Activated naive CD4-positive, alpha-beta T cell treated with anti-CD3 and anti-CD28 coated beads, Interleukin-2, amount 50 U/mL, for 72 hours (primary cell): ENCODE measurements around the gene SLC9A9. TPM values are rescaled to one million over a fixed set of nuclear protein-coding genes. Genes with fewer than 3 reads are reported as not detected.
"Not testable (repeated sequence)": the region's sequence is repeated elsewhere in the genome, so short reads cannot be mapped to it uniquely, and the experiment has no call there.

Experiments
- ATAC-seq, 2 donors: fragments of 150-1000 bp; cut with Tn5 transposase; 2 replicates each; pipeline ENCODE4 v1.10.0; 2021; ENCODE audit warnings: mild to moderate bottlenecking in 2 of 2, moderate library complexity in 2 of 2
- DNase-seq, 2 donors: peaks; one replicate each; pipeline ENCODE4 v3.0.0; 2021 to 2022; ENCODE audit warnings: low spot score in 2 of 2
- H3K27ac Mint-ChIP-seq, 2 donors: one replicate each; pipeline ENCODE4 v1.8.0; 2022; ENCODE audit warnings: mild to moderate bottlenecking in 2 of 2, mixed read lengths in 2 of 2
- H3K36me3 Mint-ChIP-seq, 2 donors: one replicate each; pipeline ENCODE4 v1.8.0; 2022; ENCODE audit warnings: mixed read lengths in 2 of 2
- H3K9me3 Mint-ChIP-seq, 2 donors: one replicate each; pipeline ENCODE4 v1.8.0; 2022; ENCODE audit warnings: mixed read lengths in 2 of 2
- total RNA-seq, 2 donors: library from RNA; stranded (reverse); gene quantifications; one replicate each; pipeline ENCODE4 v1.2.3, GENCODE V29; 2022

Gene SLC9A9
- total RNA-seq, 2 donors from 2014 or later = 2.3 to 2.5 TPM

DNA sequence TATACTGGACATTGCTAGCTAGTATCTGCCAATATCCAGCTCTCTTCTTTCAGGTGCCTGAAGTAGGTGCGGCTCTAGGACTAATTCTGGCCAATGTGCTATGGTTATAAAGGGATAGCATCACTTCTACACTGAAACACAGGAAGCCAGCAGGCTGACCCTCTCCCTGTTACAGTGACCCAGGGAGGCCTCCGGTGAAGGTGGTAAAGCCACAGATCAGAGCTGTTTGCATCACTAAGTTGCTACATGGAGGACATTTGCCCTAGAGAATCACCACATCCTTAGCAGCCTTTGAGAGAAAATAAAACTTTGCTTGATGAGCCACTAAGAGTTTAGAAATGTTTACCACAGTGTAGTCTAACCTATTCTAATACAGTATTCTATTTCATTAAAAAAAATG lies 567.3 kb downstream of the SLC9A9 start:
- H3K36me3 Mint-ChIP-seq = peaks cover 0 to 8% of the 10 kb centered on the region in 2 donors
- ATAC-seq (no peak), DNase-seq (no peak)
- no peak overlapping the region for H3K27ac Mint-ChIP-seq
- peaks cover 3 to 7% of the 10 kb centered on the region in 2 donors for H3K9me3 Mint-ChIP-seq

DNA sequence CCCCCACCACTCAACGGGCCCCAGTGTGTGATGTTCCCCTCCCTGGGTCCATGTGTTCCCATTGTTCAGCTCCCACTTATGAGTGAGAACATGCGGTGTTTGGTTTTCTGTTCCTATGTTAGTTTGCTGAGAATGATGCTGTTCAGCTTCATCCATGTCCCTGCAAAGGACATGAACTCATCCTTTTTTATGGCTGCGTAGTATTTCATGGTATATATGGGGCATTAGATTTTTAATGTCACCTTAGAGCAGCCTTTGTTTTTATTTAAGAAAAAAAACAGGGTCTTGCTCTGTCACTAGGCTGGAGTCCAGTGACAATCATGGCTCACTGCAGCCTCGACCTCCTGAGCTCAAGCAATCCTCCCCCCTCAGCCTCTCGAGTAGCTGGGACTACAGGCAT lies 568.7 kb downstream of the SLC9A9 start:
- not testable (repeated sequence) for H3K27ac Mint-ChIP-seq, H3K36me3 Mint-ChIP-seq, DNase-seq, ATAC-seq
- H3K9me3 Mint-ChIP-seq = peaks cover 3 to 13% of the 10 kb centered on the region in 2 donors

DNA sequence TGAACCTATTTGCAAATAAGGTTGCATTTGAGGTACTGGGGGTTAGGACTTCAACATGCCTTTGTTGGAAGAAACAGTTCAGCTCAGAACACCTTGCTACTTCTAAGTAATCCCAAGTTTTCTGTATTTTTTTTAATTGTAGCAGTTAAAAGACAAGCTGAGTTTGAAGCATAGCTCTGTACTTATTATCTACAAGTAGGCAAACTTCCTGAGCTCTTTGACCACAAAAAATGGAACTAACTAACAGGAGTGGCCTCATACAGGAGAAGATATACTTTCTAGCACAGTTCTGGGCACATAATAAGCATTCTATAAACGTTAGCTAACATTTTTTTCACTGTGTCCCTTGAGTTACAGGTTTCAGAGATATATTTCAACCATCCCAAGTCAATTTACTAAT lies 569.5 kb downstream of the SLC9A9 start:
- Mint-ChIP-seq H3K9me3 (peaks cover 3 to 13% of the 10 kb centered on the region in 2 donors), H3K27ac (no peak overlapping the region), H3K36me3 (peaks cover 0 to 8% of the 10 kb centered on the region in 2 donors)
- DNase-seq (no peak), ATAC-seq (no peak)

- peaks cover 0 to 8% of the 10 kb centered on the region in 2 donors for H3K36me3 Mint-ChIP-seq
- H3K27ac Mint-ChIP-seq = no peak overlapping the region
- peaks cover 3 to 13% of the 10 kb centered on the region in 2 donors for H3K9me3 Mint-ChIP-seq
- no peak for ATAC-seq
- no peak for DNase-seq
These were observed 570.7 kb downstream of the SLC9A9 start for GRCh38 chr3:143277531-143277930.

DNA sequence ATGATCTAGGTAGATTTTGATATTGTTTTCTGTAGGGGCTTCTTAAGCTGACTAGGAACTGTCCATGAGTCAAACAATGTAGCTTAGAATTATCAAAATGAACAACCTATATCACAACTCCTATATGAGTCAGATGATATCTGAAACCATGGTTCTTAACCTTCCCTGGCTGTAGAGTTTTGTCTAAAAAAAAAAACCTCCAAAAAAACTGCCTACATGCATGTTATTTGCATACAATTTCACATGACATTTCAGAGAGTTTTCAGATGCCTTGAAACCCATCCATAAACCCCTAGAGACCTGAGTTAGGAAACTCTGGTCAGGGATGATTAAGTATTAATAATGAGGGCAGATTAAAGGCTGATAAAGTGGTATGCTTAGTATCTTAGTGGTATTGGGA lies 571.7 kb downstream of the SLC9A9 start:
- Mint-ChIP-seq H3K36me3 (peaks cover 0 to 8% of the 10 kb centered on the region in 2 donors), H3K9me3 (peaks cover 3 to 13% of the 10 kb centered on the region in 2 donors), H3K27ac (peak overlapping the region; percentile 2 to 51)
- ATAC-seq = peak; percentile 93 to 100
- DNase-seq = no peak

DNA sequence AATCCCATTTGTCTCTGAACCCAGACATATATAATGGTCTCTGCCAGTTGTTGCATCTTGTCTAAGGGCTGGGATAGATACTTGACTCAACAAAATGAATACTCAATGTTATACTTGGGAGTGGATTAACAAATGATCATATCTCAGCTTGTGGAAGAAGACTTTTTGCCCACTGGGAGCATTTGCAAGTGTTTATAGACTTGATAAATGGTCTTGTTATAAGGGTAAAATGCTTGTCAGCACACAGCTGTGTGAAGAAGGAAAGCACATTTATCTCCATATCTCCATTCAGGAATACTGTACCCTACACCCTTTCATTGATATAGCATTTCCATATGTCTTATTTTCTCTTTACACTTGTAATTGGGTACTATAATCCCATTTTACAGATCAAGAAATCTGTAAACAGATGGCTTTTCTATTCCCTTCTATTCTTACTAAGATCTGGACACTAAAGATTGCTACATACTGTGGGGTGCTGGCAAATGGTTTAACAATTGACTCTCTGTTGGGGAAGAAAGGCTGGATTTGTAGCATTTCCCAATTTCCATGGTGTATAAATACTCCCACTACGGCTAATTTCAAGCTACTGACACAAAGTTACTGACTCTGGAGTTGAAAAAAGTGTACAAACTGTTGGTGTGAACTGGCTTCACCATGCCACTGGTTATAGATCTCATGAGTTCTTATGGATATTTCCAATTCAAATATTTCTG lies 574.1 kb downstream of the SLC9A9 start:
- no peak for DNase-seq
- Mint-ChIP-seq H3K9me3 (peaks cover 3 to 6% of the 10 kb centered on the region in 2 donors), H3K36me3 (peaks cover 0 to 8% of the 10 kb centered on the region in 2 donors), H3K27ac (no peak overlapping the region)
- ATAC-seq = no peak

GRCh38 chr3:143271136-143271535 lies 577.1 kb downstream of the SLC9A9 start:
- DNase-seq (no peak), ATAC-seq (no peak)
- Mint-ChIP-seq H3K36me3 (peaks cover 0 to 5% of the 10 kb centered on the region in 2 donors), H3K9me3 (peaks cover 0 to 6% of the 10 kb centered on the region in 2 donors), H3K27ac (no peak overlapping the region)

- DNase-seq (no peak), ATAC-seq (no peak)
- Mint-ChIP-seq H3K27ac (no peak overlapping the region), H3K36me3 (peaks cover 0 to 5% of the 10 kb centered on the region in 2 donors), H3K9me3 (no peaks in the 10 kb centered on the region)
These were observed 578.5 kb downstream of the SLC9A9 start for GRCh38 chr3:143269741-143270140.

DNA sequence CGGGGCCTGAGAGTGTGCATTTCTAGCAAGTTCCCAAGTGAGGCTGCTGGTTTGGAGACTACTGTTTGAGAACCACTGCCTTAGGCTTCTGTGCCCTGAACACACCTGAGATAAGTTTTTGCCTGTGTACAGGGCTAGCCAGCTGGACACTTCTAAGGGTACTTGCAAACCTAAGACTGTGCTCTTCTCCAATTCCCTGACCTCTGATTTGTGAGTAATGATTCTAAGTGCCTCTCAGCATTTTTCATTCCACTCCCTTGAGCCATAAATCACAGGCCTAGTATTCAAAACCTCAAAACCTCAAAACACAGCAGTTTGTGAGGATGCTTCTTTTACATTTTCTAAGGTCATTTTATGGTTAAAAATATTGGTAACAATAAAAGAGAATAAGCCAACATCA lies 580.3 kb downstream of the SLC9A9 start:
- no peak for ATAC-seq
- H3K27ac Mint-ChIP-seq = no peak overlapping the region

GRCh38 chr3:143266927-143267326 lies 581.3 kb downstream of the SLC9A9 start:
- H3K27ac Mint-ChIP-seq = no peak overlapping the region

More for the DNA sequence above, 580.3 kb downstream of the SLC9A9 start:
- no peak for DNase-seq
- Mint-ChIP-seq H3K36me3 (peaks cover 0 to 5% of the 10 kb centered on the region in 2 donors), H3K9me3 (no peaks in the 10 kb centered on the region)

GRCh38 chr3:143266511-143266910 lies 581.8 kb downstream of the SLC9A9 start:
- no peak for DNase-seq
- no peak overlapping the region for H3K27ac Mint-ChIP-seq
- H3K36me3 Mint-ChIP-seq = peaks cover 0 to 5% of the 10 kb centered on the region in 2 donors
- H3K9me3 Mint-ChIP-seq = no peaks in the 10 kb centered on the region
- ATAC-seq = no peak

More at GRCh38 chr3:143266927-143267326, 581.3 kb downstream of the SLC9A9 start:
- DNase-seq (no peak), ATAC-seq (no peak)
- peaks cover 0 to 5% of the 10 kb centered on the region in 2 donors for H3K36me3 Mint-ChIP-seq
- H3K9me3 Mint-ChIP-seq = no peaks in the 10 kb centered on the region

GRCh38 chr3:143265501-143266070 lies 582.7 kb downstream of the SLC9A9 start:
- no peak overlapping the region for H3K27ac Mint-ChIP-seq
- no peaks in the 10 kb centered on the region for H3K9me3 Mint-ChIP-seq
- DNase-seq (no peak), ATAC-seq (no peak)
- H3K36me3 Mint-ChIP-seq = peaks cover 0 to 5% of the 10 kb centered on the region in 2 donors

DNA sequence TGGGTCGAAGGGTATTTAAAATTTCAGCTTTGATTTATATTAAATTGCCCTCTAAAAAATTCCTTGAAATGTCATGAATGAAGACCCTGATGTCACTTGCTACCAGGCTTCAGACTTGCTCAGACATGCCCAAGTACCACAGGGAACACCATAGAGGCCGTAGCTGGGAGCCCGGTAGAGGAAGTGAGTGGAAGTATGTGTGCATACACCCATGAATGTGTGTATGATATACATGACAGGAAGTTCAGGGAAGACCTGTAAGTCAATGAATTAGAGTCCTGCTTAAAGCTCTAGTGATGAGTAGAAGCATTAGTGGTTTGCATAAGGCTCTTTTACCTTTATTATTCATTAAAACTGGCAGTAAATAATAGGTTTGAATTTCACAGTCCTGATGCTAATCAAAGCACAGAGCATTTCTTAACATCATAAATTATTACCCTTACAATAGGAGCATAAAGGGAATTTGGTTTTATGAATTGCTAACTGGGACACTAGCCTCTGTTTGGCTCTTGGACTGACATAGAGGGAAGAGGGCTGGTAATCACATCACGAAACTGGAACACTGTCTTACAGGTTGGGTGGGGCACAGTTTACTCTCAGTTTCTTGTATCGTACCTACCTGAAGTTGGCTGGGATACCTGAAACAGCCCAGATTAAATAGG lies 584.3 kb downstream of the SLC9A9 start:
- DNase-seq (no peak), ATAC-seq (no peak)
- Mint-ChIP-seq H3K9me3 (no peaks in the 10 kb centered on the region), H3K27ac (no peak overlapping the region), H3K36me3 (peaks cover 0 to 5% of the 10 kb centered on the region in 2 donors)

DNA sequence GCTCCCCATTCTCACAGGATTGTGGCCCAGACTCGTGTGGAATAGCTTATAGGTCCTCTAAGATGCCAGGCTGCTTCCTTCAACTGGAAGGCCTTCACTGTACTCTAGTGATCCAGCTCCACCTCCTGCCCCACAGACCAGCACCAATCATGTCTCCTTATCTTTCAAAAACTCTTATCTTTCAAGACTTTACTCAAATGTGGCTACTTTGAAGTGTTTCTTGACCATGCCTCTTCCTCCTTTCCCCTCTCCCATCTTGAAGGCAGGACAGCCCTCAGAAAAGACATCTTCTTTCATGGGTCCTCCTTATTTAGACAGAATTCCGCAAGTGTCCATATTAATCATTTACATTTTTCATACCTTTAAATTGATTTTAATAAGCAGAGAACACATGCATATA lies 586.4 kb downstream of the SLC9A9 start:
- H3K36me3 Mint-ChIP-seq = peaks cover 0 to 5% of the 10 kb centered on the region in 2 donors
- no peak overlapping the region for H3K27ac Mint-ChIP-seq
- no peaks in the 10 kb centered on the region for H3K9me3 Mint-ChIP-seq
- ATAC-seq (no peak), DNase-seq (no peak)

GRCh38 chr3:143258692-143259091 lies 589.6 kb downstream of the SLC9A9 start:
- Mint-ChIP-seq H3K27ac (no peak overlapping the region), H3K9me3 (peaks cover 0 to 2% of the 10 kb centered on the region in 2 donors), H3K36me3 (no peaks in the 10 kb centered on the region)
- ATAC-seq = no peak
- no peak for DNase-seq

GRCh38 chr3:143256416-143256815 lies 591.9 kb downstream of the SLC9A9 start:
- Mint-ChIP-seq H3K9me3 (peaks cover 0 to 2% of the 10 kb centered on the region in 2 donors), H3K27ac (no peak overlapping the region), H3K36me3 (no peaks in the 10 kb centered on the region)
- no peak for ATAC-seq
- no peak for DNase-seq

GRCh38 chr3:143255739-143256138 lies 592.5 kb downstream of the SLC9A9 start:
- Mint-ChIP-seq H3K36me3 (peaks cover 4% of the 10 kb centered on the region in 2 donors), H3K9me3 (peaks cover 5% of the 10 kb centered on the region in 2 donors), H3K27ac (no peak overlapping the region)
- no peak for ATAC-seq
- no peak for DNase-seq
